Rectal smooth muscle tissue (tissue), 1 donor: ENCODE results near the gene IL19.
"Not testable (repeated sequence)": the region's sequence is repeated elsewhere in the genome, so short reads cannot be mapped to it uniquely, and the experiment has no call there.

ENCODE experiments used
- H3K27ac ChIP-seq: one replicate; pipeline ENCODE4 v1.7.0; 2013; ENCODE audit warnings: low read depth, low read length, inconsistent platforms
- H3K27me3 ChIP-seq: one replicate; pipeline ENCODE4 v1.7.0; 2013; ENCODE audit warnings: low read length; ENCODE audit not compliant: control insufficient read depth, insufficient read depth
- H3K36me3 ChIP-seq: one replicate; pipeline ENCODE4 v1.7.0; 2013; ENCODE audit warnings: low read length; ENCODE audit not compliant: control insufficient read depth, insufficient read depth
- H3K4me1 ChIP-seq: one replicate; pipeline ENCODE4 v1.7.0; 2013; ENCODE audit warnings: low read length; ENCODE audit not compliant: control insufficient read depth, insufficient read depth
- H3K4me3 ChIP-seq: one replicate; pipeline ENCODE4 v1.7.0; 2013; ENCODE audit warnings: low read length
- H3K9ac ChIP-seq: one replicate; pipeline ENCODE4 v1.7.0; 2013; ENCODE audit warnings: low read length

IL19 gene

DNA sequence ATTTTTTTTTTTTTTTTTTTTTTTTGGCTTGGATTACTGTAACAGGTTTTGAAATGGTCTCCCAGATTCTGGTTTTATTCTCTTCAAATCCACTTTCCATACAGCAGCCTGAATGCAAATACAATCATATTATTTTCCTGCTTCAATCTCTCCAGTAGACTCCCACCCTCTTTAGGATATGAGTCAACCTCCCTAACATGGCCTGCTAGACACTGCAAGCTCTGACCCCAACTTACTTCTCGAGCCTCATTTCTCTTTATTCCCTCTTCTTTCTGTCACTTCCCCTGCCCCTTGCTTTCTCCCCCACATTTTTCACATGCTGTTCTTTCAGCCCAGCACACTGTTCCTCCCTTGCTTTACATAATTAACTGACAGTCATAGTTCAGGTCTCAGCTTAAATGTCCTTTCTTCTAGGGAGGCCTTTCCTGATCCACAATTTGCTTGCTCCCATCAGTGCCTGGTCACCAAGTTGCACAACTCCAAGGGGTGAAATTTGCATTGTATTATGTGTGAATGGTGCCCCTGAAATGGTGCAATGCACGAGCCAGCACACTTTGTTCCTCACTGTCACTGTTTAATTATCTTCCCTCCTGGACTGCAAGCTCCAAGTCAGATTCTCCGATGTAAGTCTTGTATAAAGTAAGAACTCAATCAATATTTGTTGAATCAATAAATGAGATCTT, 22.1 kb upstream of the IL19 start:
- H3K9ac ChIP-seq = no peak overlapping the region
- H3K27me3 ChIP-seq = no peaks in the 10 kb centered on the region
- H3K4me1 ChIP-seq = no peaks in the 10 kb centered on the region
- H3K36me3 ChIP-seq = no peaks in the 10 kb centered on the region
- no peak overlapping the region for H3K4me3 ChIP-seq
- no peak overlapping the region for H3K27ac ChIP-seq

DNA sequence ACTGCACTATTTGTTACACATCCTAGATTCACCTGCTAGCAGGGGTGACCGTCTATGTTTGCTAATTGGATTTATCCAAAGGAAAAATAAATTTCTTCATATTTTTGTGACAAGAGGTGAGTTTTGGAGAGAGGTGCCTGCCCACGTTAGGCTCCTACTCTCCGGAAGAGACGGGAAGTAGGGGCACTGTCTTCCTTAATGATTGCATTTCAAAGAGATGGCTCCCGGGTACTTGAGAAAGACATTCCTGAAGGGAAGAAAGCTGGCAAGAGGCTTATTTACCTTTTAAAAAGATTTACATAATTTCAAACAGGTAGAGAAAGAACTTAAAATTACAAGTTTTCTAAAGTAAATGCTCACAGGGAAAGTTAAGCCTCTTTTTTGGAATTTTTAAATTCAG, 18.7 kb upstream of the IL19 start:
- no peak overlapping the region for H3K9ac ChIP-seq
- no peaks in the 10 kb centered on the region for H3K27me3 ChIP-seq
- H3K27ac ChIP-seq = no peak overlapping the region
- no peaks in the 10 kb centered on the region for H3K36me3 ChIP-seq
- no peaks in the 10 kb centered on the region for H3K4me1 ChIP-seq
- H3K4me3 ChIP-seq = no peak overlapping the region

- Histone ChIP-seq H3K9ac (no peak overlapping the region), H3K27me3 (no peaks in the 10 kb centered on the region), H3K36me3 (no peaks in the 10 kb centered on the region), H3K27ac (no peak overlapping the region), H3K4me1 (no peaks in the 10 kb centered on the region), H3K4me3 (no peak overlapping the region)
Observed at GRCh38 chr1:206752481-206752880, 18.1 kb upstream of the IL19 start.

GRCh38 chr1:206753141-206753540, 17.4 kb upstream of the IL19 start:
- H3K27me3 ChIP-seq = no peaks in the 10 kb centered on the region

GRCh38 chr1:206754011-206754410, 16.6 kb upstream of the IL19 start:
- H3K9ac ChIP-seq = no peak overlapping the region
- no peaks in the 10 kb centered on the region for H3K36me3 ChIP-seq
- no peaks in the 10 kb centered on the region for H3K27me3 ChIP-seq
- H3K4me1 ChIP-seq = no peaks in the 10 kb centered on the region
- no peak overlapping the region for H3K27ac ChIP-seq
- H3K4me3 ChIP-seq = no peak overlapping the region

More at GRCh38 chr1:206753141-206753540, 17.4 kb upstream of the IL19 start:
- no peak overlapping the region for H3K4me3 ChIP-seq
- no peaks in the 10 kb centered on the region for H3K4me1 ChIP-seq
- no peak overlapping the region for H3K9ac ChIP-seq
- no peaks in the 10 kb centered on the region for H3K36me3 ChIP-seq
- no peak overlapping the region for H3K27ac ChIP-seq

DNA sequence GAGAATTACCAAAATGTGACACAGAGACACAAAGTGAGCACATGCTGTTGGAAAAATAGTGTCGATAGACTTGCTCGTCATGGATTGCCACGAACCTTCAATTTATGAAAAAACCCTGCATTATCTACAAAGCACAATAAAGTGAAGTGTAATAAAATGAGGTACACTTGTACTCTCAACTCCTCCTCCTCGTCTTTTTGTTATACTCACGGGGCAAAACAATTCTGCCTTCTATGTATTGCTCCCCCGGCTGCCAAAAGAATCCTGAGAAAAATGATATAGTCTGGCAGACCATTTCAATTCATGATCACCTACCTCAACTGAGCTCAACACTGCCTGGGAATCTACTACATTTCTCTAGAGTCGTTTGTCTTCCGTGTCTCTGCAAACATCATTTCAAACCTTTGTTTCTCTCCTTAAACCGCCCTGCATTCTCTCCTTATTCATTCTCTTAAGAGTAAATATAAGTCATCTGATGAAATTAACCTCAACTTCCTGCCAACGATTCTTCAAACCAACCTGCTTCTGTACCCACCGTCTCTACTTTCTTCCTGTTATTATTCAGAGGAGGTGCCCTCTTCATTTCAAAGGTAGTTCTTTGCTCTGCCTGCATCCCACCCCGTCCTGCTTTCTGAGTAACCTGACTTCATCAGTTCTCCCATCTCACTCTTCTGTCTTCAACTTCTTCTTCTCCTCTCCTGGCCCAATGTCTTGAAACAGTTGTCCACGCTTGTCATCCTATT, 12.9 kb upstream of the IL19 start:
- no peaks in the 10 kb centered on the region for H3K4me1 ChIP-seq
- no peak overlapping the region for H3K9ac ChIP-seq
- no peak overlapping the region for H3K4me3 ChIP-seq
- H3K27me3 ChIP-seq = no peaks in the 10 kb centered on the region
- H3K36me3 ChIP-seq = no peaks in the 10 kb centered on the region
- no peak overlapping the region for H3K27ac ChIP-seq

GRCh38 chr1:206760590-206760989, 10.0 kb upstream of the IL19 start:
- Histone ChIP-seq H3K36me3 (no peaks in the 10 kb centered on the region), H3K9ac (no peak overlapping the region), H3K4me1 (no peaks in the 10 kb centered on the region), H3K27ac (no peak overlapping the region), H3K4me3 (no peak overlapping the region), H3K27me3 (no peaks in the 10 kb centered on the region)

- Histone ChIP-seq H3K36me3 (no peaks in the 10 kb centered on the region), H3K27me3 (no peaks in the 10 kb centered on the region), H3K9ac (no peak overlapping the region), H3K4me3 (no peak overlapping the region), H3K4me1 (no peaks in the 10 kb centered on the region), H3K27ac (no peak overlapping the region)
Observed at GRCh38 chr1:206761159-206761768, 9.3 kb upstream of the IL19 start.

DNA sequence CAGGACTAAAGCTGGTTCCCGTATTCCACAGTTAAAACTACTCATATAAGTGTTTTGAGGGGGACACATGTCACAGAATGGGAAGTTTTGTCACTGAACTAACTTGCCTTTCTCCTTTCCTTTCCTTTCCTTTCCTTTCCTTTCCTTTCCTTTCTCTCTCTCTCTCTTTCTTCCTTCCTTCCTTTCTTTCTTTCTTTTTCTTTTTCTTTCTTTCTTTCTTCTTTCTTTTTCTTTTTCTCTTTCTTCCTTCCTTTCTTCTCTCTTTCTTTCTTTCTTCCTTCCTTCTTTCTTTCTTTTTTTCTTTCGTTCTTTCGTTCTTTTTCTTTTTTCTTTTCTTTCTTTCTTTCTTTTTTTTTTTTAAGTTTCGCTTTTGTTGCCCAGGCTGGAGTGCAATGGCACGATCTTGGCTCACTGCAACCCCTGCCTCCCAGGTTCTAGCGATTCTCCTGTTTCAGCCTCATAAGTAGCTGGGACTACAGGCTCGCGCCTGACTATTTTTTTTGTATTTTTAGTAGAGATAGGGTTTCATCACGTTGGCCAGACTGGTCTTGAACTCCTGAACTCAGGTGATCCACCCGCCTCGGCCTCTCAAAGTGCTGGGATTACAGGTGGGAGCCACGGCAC, 7.7 kb upstream of the IL19 start:
- H3K27ac ChIP-seq, H3K36me3 ChIP-seq, H3K4me3 ChIP-seq, H3K27me3 ChIP-seq, H3K9ac ChIP-seq, H3K4me1 ChIP-seq: not testable (repeated sequence)

- not testable (repeated sequence) for H3K4me3 ChIP-seq, H3K36me3 ChIP-seq, H3K4me1 ChIP-seq, H3K27ac ChIP-seq, H3K9ac ChIP-seq, H3K27me3 ChIP-seq
Observed at GRCh38 chr1:206765771-206766170, 4.8 kb upstream of the IL19 start.

DNA sequence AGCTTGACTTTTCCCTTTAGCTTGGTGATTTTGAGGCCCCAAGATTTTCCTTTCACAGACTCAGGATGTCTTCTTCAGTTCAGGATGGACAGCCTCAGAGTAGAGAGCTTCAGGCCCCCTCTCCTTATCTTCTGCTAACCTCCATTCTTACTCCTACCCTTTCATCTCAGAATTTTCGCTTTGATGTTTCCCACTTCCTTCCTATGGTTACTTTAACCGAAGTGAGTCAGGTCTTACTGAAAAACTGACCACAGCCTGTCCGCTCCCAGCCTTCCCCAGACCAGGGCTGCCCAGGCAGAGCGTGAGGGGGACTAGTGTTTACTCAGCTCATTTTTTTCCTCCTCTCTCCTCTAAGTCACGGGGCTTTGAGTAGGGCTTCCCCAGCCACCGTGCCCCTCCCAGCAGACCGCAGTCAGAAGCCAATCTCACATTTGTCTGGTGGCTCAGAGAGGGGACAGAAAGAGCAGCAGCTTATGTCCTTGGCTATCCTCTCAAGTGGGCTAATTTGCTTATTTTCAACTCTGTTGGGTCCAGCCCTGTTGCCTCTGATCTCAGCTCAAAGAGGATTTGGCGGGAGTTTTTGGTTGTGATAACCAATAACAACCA, 4.2 kb upstream of the IL19 start:
- H3K27ac ChIP-seq = no peak overlapping the region

More for the DNA sequence above, 4.2 kb upstream of the IL19 start:
- no peak overlapping the region for H3K9ac ChIP-seq
- H3K36me3 ChIP-seq = no peaks in the 10 kb centered on the region
- H3K4me1 ChIP-seq = no peaks in the 10 kb centered on the region
- no peak overlapping the region for H3K4me3 ChIP-seq
- H3K27me3 ChIP-seq = no peaks in the 10 kb centered on the region
